LNCAP (cell line): ENCODE results near the gene BRD4.

Source experiments
- TF ChIP-seq, protein P1 (sequence below): fragments of 450-650 bp; IDR thresholded peaks from 2 replicates; pipeline ENCODE4 v1.5.1; 2017; ENCODE audit warnings: mild to moderate bottlenecking

BRD4 gene

DNA sequence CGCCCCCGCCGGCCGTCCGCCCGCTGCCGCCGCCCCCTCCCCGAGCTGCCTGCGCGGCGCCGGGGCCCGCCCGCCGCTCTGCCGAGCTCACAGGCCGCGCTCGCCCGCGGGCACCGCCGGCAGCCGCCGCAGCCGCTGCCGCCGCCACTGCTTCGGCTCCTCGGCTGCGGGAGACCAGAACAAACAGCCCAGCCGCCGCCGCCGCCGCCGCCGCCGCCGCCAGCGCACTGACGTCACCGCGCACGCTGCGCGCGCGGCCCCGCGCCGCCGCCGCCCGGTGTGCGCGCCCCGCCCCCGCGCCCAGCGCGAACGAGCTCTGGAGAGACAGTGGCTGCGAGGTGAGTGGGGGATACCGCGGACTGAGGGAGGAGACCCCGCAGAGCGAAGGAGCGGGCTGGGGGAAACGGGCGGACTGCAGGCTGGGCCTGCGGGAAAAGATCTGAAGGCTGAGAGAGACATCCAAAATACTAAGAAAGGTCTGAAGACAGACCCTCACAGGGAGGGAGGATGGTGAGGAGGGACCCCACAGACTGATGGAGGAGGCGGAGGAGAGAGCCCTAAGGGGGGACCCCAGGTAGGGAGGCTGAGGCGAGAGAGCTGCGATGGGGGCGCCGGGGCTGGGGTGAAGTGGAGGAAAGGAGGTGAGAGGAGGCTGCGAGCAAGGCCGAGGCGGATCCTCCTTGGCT is at the start of gene BRD4:
Gene BRD4, minus strand, starts transcription at position 229 of the 686 bp plus-strand sequence. CDS start 59,440 bp downstream, outside the sequence.
- TF ChIP-seq, protein P1, sequence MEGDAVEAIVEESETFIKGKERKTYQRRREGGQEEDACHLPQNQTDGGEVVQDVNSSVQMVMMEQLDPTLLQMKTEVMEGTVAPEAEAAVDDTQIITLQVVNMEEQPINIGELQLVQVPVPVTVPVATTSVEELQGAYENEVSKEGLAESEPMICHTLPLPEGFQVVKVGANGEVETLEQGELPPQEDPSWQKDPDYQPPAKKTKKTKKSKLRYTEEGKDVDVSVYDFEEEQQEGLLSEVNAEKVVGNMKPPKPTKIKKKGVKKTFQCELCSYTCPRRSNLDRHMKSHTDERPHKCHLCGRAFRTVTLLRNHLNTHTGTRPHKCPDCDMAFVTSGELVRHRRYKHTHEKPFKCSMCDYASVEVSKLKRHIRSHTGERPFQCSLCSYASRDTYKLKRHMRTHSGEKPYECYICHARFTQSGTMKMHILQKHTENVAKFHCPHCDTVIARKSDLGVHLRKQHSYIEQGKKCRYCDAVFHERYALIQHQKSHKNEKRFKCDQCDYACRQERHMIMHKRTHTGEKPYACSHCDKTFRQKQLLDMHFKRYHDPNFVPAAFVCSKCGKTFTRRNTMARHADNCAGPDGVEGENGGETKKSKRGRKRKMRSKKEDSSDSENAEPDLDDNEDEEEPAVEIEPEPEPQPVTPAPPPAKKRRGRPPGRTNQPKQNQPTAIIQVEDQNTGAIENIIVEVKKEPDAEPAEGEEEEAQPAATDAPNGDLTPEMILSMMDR = no peak

DNA sequence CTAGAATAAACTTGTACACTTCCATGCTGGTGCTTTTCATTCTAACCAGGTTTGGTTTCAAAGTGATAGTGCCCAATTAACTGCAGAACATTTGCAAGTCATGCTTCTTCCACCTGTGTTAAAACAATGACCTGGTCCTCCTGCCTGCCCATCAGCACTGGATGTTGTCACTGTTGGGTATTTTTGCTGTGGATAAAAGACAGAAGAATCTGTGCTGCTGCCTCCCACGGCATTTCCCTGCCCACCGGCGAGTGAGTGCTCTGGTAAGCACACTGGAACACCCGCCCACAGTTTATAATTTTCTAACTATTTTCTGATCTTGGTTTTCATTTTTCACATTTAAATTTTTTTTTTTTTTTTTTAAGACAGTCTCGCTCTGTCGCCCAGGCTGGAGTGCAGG is 49.5 kb upstream of the BRD4 start:
- TF ChIP-seq, protein P1 = no peak

DNA sequence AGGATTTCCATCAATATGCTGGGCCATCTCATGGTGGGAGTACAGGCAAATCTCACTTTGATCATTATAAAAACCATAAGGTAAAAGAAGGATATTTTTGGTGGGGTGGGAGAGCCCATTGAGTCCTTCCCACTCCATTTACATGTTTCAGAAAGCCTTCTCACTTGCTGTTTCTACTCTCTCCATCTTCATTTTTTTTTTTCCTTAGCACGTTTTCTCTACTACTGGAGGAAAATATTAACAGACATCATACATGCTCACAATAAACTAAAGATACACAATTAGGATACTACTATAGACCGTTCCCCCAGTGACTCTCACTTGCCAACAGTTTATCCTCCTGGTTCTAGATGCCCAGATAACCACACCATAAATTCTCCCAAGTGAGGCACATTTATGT is 49.1 kb upstream of the BRD4 start:
- TF ChIP-seq, protein P1 = no peak

DNA sequence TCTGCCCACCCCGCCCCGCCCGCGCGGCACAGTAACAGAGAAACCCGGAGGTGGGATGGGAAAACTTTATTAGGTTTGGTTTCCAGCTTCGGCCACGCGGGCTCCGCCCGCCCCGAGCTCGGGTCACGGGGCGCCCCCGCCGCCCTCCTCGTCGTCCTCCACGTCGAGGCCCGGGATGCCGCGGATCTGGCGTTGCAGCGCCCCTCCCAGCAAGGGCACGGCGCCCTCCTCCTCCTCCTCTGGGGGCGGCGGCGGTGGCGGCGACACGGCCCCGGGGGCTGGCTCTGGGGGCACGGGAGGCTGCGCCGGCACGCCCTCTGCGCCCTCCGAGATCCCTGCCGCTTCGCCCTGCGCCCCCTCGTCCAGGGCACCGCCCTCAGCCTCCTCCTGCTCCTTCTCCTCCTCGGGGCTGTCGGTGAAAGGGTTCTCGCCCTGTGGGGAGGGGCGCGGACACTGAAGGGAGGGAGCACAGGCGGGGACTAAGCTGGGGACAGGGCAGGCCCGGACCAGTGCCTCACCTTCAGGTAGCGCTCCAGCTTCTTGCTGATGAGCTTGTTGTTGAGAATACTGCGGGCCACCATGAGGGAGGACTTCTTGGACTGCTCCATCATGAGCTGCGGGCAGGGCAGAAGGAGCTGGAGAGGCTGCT is 47.8 kb upstream of the BRD4 start:
- TF ChIP-seq, protein P1 = no peak

DNA sequence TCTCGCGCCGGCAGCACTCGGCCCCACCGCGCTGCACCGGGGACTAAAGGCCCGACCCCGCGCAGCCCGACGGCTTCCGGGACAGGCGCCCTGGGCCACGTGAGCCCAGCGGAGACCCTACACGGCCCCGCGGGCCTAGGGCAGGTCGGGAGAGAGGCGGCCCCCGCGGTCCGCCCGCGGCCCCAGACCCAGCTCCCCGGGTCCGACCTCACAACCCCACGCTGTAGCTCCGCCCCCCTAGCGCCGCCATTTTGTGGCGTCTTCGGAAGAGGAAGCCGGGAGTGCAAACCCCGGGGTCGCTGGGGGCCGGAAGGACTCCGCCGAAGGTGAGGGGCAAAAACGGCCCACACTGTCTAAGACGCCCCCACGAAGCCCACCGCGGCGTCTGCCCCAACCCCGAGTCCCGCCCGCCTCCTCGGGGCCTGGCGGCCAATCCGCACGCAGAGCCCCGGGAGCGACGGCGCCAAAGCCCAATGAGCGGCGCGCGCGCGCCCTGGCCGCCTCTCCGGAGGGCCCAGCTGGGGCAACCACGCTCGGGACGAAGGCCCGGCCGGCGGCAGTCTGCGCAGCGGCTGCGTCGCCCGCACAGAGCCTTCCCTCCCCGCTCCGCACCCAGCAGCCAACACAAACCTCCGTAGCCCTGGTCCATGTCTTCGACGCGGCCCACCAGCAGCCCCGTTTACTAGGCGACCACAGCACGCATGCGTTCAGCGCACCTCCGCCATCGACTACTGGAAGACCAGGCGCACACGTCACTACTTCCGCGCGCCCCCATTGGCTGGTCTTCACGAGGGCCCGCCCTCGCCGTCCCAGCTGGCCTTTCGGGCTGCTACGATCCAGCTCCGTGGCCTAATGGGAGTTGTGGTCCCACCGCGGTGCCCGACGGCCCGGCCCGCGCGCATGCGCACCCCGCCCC is 47.0 kb upstream of the BRD4 start, which contains the start of gene AKAP8:
Gene AKAP8, minus strand, starts transcription at position 705 of the 916 bp plus-strand sequence. Its CDS starts 56 bp downstream, at position 649.
- TF ChIP-seq, protein P1 = no peak

DNA sequence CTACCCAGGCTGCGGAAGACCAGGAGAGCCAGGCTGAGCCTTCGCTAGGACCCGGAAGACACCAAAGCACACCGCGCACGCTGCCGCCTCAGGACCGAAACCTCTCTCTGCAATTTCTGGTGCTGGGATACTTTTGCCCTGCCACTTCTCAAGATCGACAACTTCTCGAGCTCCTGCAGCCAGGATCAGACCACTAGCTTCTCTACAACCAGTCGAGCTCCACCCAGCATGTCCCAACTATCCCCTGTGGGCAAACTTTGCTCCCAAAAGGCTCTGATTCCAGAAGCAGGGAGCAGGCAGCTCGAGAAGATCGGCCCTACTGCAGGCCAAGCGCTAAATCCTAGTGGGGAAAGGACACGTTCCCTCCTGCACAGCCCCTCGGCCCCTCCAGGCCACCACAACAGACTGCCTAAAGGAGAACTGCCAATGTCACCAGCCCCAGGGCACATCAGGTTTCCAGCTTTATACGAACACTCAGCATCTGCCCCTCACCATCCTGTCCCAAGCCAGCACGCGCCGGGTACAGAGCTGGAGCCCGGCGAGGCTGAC is 46.3 kb upstream of the BRD4 start:
- TF ChIP-seq, protein P1 = no peak

DNA sequence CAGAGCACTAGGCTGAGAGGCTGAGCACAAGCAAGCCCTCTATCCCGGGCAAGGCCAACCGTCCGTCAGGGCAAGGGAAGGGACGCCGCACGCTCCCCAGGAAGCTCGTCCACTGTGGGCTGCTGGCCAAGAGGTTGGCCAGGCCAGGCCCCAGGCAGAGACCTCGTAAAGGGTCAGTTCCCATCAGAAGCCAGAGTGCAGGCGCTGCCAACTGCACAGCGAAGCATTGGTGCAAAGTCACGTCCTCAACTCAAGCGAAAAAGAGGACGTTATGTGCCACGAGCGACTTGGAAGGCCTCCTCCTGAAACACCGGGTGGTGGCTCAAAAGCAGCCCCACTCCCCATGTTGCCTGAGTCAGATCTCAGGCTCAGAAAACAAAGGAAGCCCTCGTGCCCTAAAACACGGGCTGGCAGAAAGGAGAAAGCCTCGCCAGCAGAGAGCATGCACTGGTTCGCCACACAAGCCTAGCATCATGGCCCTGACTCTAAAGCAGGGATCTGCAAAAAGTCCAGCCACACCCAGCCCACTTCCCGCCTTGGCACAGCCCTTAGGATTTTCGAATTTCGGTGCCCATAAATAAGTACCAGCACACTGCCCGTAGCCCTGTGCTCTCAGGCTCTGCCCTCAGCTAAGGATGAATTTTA is 42.6 kb upstream of the BRD4 start:
- TF ChIP-seq, protein P1 = no peak
